ENCODE results near the gene MISP. TPM values are rescaled to one million over a fixed set of nuclear protein-coding genes. Genes with fewer than 3 reads are reported as not detected.

MISP gene
- total and polyA plus RNA-seq, 12 donors = 0.01 TPM; not detected in 11

DNA sequence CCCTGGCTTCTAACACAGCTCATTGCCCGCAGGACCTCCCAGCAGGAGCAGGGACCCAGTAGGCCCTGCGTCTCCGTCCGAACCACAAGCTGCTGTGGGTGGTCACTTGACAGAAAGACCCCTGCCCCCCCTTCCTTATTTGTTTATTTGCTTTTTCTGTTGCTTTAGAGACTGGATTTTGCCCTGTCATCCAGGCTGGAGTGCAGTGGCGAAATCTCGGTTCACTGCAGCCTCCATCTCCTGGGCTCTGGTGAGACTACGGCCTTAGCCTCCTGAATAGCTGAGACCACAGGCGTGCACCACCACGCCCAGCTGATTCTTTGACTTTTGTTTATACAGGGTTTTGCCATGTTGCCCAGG, 38.8 kb downstream of the MISP start:
- peak in 1 of 8 donors; percentile 3 for ATAC-seq
- Histone ChIP-seq H3K9me3 (no peaks in the 10 kb centered on the region), H3K36me3 (no peaks in the 10 kb centered on the region), H3K27me3 (no peaks in the 10 kb centered on the region), H3K4me3 (peak overlapping the region in 4 of 10 donors; percentile 9 to 32 (median 25)), H3K4me1 (peaks cover 6 to 64% (median 45%) of the 10 kb centered on the region in 9 donors), H3K27ac (peak overlapping the region; percentile 48 to 88 (median 80))
- no peak for DNase-seq
- TF ChIP-seq, protein P1, sequence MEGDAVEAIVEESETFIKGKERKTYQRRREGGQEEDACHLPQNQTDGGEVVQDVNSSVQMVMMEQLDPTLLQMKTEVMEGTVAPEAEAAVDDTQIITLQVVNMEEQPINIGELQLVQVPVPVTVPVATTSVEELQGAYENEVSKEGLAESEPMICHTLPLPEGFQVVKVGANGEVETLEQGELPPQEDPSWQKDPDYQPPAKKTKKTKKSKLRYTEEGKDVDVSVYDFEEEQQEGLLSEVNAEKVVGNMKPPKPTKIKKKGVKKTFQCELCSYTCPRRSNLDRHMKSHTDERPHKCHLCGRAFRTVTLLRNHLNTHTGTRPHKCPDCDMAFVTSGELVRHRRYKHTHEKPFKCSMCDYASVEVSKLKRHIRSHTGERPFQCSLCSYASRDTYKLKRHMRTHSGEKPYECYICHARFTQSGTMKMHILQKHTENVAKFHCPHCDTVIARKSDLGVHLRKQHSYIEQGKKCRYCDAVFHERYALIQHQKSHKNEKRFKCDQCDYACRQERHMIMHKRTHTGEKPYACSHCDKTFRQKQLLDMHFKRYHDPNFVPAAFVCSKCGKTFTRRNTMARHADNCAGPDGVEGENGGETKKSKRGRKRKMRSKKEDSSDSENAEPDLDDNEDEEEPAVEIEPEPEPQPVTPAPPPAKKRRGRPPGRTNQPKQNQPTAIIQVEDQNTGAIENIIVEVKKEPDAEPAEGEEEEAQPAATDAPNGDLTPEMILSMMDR (IDR thresholded peaks at IDR 0.05) = no peak
- WGBS, 2 donors = 63 to 72% methylated on average over 9 of the region's 9 CpGs
- intact Hi-C loops (cut with DNase I) = loop anchor here in 1 of 10 donors (10.0 kb wide), 1 partner anchor 65 kb away; the partner anchor contains the start of genes CFD and ELANE

DNA sequence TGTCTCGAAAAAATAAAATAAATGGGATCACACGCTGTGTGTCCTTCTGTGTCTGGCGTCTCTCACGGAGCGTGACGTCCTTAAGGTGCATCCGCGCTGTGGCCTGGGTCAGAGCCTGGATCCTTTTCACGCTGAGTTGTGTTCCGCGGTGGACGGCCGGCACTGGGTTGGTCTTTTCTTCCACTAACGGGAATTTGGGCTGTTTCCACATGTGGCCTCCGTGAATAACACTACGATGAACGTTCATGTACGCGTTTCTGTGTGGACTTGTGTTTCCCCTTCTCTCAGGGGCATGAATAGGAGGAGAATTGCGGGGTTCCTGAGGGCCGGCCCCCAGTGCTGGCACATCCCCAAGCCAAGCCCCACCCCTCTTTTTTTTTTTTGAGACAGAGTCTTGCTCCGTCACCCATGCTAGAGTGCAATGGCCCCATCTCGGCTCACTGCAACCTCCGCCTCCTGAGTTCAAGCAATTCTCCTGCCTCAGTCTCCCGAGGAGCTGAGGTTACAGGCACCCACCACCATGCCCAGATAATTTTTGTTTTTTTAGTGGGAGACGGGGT, 40.2 kb downstream of the MISP start:
- H3K9me3 ChIP-seq = no peaks in the 10 kb centered on the region
- peak overlapping the region in 9 of 10 donors; percentile 67 to 88 (median 81) for H3K27ac ChIP-seq
- intact Hi-C loops (cut with DNase I) = loop anchor here in 1 of 10 donors (10.0 kb wide), 1 partner anchor 64 kb away; the partner anchor contains the start of genes CFD and ELANE
- ATAC-seq (no peak), DNase-seq (no peak)
- 76 to 87% methylated on average over 26 of the region's 26 CpGs for WGBS, 2 donors
- no peaks in the 10 kb centered on the region for H3K27me3 ChIP-seq
- no peak overlapping the region for H3K4me3 ChIP-seq
- peaks cover 5 to 66% (median 51%) of the 10 kb centered on the region in 9 donors for H3K4me1 ChIP-seq
- TF ChIP-seq, protein P1 (IDR thresholded peaks at IDR 0.05) = no peak
- no peaks in the 10 kb centered on the region for H3K36me3 ChIP-seq

DNA sequence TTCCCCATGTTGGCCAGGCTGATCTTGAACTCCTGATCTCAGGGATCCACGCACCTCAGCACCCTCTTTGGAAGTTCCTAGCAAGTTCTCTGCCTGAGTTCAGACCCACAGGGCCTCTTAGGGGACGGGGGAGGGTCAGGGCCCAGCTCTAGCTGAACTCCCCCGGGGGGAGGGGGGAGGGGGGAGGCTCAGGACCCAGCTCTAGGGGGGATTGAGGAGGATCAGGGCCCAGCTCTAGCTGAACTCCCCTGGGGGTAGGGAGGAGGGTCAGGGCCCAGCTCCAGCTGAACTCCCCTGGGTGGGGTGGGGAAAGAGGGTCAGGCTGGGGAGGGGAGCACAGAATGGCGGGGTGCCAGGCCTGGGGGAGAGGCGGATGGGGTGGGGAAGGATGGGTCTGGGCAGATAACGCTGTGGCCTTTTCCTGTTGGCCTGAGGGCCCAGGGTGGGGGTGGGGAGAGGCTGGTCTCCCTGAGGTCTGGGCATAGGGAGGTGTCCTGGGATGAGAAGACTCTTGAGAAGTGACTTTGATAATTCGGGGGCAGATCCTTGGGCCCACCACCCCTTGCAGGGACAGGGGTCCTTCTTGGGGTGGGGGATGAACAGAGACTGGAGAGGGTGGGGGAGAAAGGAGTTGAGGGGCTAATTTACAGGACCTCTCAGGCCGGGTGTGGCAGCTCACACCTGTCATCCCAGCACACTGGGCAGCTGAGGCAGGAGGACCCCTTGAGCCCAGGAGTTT, 40.8 kb downstream of the MISP start:
- Histone ChIP-seq H3K27ac (peak overlapping the region in 9 of 10 donors; percentile 56 to 88 (median 79)), H3K4me3 (no peak overlapping the region), H3K27me3 (no peaks in the 10 kb centered on the region), H3K36me3 (no peaks in the 10 kb centered on the region), H3K9me3 (no peaks in the 10 kb centered on the region), H3K4me1 (peaks cover 5 to 70% (median 56%) of the 10 kb centered on the region in 9 donors)
- WGBS, 2 donors = 50% methylated on average over 8 of the region's 8 CpGs
- TF ChIP-seq, protein P1 (IDR thresholded peaks at IDR 0.05) = no peak
- peak in 3 of 8 donors; percentile 12 to 19 (median 14) for ATAC-seq
- intact Hi-C loops (cut with DNase I) = loop anchor here in 1 of 10 donors (10.0 kb wide), 1 partner anchor 63 kb away; the partner anchor contains the start of genes CFD and ELANE
- peak in 1 of 2 donors; percentile 64 for DNase-seq

DNA sequence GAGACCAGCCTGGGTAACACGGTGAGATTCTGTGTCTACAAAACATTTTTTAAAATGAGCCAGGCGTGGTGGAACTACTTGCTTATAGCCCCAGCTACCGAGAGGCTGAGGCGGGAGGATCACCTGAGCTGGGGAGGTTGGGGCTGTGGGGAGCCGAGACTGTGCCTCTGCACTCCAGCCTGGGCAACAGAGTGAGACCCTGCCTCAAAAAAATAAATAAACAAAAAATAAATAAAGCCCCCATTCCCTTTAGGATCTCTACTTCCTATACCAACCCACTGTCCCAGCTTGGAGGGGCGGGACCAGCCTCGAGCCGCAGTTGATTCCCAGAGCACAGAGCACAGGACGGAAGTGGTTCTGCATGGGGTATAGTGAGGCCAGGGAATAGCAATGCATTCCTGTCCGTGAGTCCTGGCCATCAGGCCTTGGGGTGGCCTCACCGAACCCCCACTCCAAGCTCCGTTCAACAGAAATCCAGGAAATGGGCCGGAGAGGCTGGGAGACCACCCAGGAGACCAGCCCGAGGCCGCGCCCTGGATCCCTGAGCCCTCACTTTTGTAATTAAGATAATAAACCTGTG, 41.5 kb downstream of the MISP start:
- ATAC-seq = no peak
- whole genome bisulfite sequencing, 2 donors = 59 to 63% methylated on average over 16 of the region's 16 CpGs
- Histone ChIP-seq H3K27me3 (no peaks in the 10 kb centered on the region), H3K4me3 (no peak overlapping the region), H3K4me1 (peaks cover 5 to 64% (median 54%) of the 10 kb centered on the region in 9 donors), H3K36me3 (no peaks in the 10 kb centered on the region), H3K9me3 (no peaks in the 10 kb centered on the region), H3K27ac (peak overlapping the region in 9 of 10 donors; percentile 56 to 88 (median 79))
- TF ChIP-seq, protein P1 (IDR thresholded peaks at IDR 0.05) = no peak
- DNase-seq = peak in 1 of 2 donors; percentile 17
- intact Hi-C loops (cut with DNase I) = loop anchor here in 1 of 10 donors (10.0 kb wide), 1 partner anchor 62 kb away; the partner anchor contains the start of genes CFD and ELANE

Data from heart right ventricle (tissue), 16 donors.